Inflammatory macrophage (primary cell): ENCODE data around the gene TLR2.

Source experiments
- DNase-seq, 2 donors: peaks; one replicate each; pipeline ENCODE4 v3.0.0-alpha.2; 2020 to 2022

Gene TLR2

DNA sequence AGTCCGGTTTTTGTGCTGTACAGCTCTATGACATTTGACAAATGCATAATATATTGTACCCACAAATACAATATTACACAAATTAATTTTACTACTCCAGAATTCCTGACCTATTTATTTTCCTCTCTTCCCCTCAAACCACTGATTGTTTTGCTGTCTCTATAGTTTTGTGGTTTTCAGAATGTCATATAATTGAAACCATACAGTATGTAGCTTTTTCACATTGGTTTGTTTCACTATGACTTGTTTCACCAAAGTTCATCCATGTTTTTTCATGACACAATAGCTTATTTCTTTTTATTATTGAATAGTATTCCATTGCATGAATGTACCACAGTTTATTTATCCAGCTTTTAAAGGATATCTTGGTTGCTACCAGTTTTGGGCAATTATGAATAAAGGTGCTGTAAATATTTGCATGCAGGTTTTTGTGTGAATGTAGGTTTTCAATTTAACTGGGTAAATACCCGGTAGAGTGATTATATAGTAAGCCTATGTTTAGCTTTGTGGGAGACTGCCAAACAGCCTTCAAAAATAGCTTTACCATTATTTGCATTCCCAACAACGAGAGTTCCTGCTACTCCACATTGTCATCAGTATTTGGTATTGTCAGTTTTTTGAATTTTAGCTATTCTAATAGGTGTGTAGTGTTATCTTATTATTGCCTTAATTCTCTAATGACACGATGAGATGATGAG, 49.8 kb downstream of the TLR2 start:
- DNase-seq = no peak

GRCh38 chr4:153735906-153736461, 51.9 kb downstream of the TLR2 start:
- DNase-seq = no peak

- DNase-seq = peak; percentile 42 to 91
Observed at GRCh38 chr4:153741541-153741940, 57.5 kb downstream of the TLR2 start.

DNA sequence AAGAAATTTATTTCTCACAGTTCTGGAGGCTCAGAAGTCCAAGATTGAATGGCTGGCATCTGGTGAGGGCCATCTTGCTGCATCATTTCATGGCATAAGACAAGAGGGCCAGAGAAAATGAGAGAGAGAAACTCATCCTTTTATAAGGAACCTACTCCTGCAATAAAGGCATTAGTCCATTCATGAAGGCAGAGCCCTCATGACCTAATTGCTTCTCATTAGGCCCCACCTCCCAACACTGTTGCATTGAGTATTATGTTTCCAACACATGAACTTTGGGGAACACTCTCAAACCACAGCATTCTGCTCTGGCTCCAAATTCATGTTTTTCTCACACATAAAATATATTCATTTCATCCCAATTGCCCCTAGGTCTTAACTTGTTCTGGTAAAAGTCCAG, 61.6 kb downstream of the TLR2 start:
- peak; percentile 61 to 80 for DNase-seq

- peak; percentile 39 to 50 for DNase-seq
Observed at GRCh38 chr4:153747406-153747955, 63.4 kb downstream of the TLR2 start.

DNA sequence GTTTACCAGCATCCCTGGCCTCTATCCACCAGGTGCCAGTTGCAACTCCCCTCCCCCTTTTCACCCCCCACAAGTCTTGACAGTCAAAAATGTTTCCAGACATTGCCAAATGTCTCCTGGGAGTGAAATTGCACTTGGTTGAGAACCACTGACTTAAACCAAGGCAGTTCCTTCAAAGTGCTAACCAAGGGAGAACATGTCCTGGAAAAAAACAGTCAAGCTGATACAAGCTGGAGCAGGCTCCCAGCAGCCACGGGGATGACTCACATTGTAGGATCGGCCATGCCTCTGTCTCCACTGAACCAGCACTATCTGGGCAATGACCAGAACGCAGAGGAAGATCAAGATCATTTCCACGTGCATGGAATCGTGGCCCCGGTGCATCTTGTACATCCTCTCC, 64.3 kb downstream of the TLR2 start:
- peak; percentile 27 to 47 for DNase-seq

GRCh38 chr4:153750197-153750817, 66.2 kb downstream of the TLR2 start:
- peak; percentile 84 to 86 for DNase-seq

DNA sequence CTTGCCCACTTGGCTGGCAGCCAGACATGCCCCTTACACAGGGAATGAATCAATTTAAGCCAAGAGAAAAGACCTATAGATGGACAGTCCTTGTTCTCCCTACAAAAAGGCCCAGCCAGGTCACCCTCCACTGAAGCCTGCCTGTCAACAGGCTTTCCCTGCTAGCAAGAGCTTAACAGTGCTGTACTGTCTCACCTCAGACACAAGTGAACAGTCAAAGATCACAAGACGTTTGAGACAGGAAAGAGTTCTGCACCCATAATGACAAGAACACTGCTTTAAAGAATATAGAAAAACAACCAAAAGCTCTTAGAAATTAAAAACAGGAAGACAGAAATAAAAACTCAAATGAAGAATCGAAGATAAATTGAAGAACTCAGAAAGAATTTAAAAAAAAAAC, 71.1 kb downstream of the TLR2 start:
- DNase-seq = no peak
